ENCODE data around the gene COQ4. TPM values are rescaled to one million over a fixed set of nuclear protein-coding genes. Genes with fewer than 3 reads are reported as not detected.

COQ4 gene
- total RNA-seq, 1 experiment from 2014 or later, result 45.3 TPM

- ChIA-PET POLR2A (interaction anchor here (0.6 to 1.0 kb wide), 12 partner anchors 19 to 180 kb away, joined by 3 to 10 read pairs (median 4); partner anchors contain the start of gene ODF2), CTCF (interaction anchor here (0.5 to 3.2 kb wide), 18 partner anchors 13 to 752 kb away, joined by 3 to 25 read pairs (median 6); partner anchors contain the start of genes CERCAM and SH3GLB2)
- peak within 1 kb of the TSS; percentile 92 for H3K4me3 Mint-ChIP-seq
- TF ChIP-seq USF2 (CRISPR knock-in tag; IDR thresholded peaks at IDR 0.05), result no peak
- TF ChIP-seq ETV6 (CRISPR knock-in tag; IDR thresholded peaks at IDR 0.05), result 0 out of 2 replicates have a peak, but pooled peaks have one; percentile 57
- no peak for TF ChIP-seq ATF2 (CRISPR knock-in tag; IDR thresholded peaks at IDR 0.05; ENCODE audit: borderline replicate concordance, low read depth)
- TF ChIP-seq NFATC4 (CRISPR knock-in tag; IDR thresholded peaks at IDR 0.05), result no peak
- no peak for TF ChIP-seq TCF7 (CRISPR knock-in tag; IDR thresholded peaks at IDR 0.05; ENCODE audit: low read depth)
- TF ChIP-seq MXD4 (CRISPR knock-in tag; IDR thresholded peaks at IDR 0.05; ENCODE audit: borderline replicate concordance), result no peak
- no peak for TF ChIP-seq HMGXB4 (CRISPR knock-in tag; IDR thresholded peaks at IDR 0.05)
- TF ChIP-seq ZNF121 (CRISPR knock-in tag; IDR thresholded peaks at IDR 0.05), result no peak
- no peak for TF ChIP-seq FOXP1 (CRISPR knock-in tag; IDR thresholded peaks at IDR 0.05; ENCODE audit: borderline replicate concordance)
- no peak for TF ChIP-seq ZBTB43 (CRISPR knock-in tag; IDR thresholded peaks at IDR 0.05)
- TF ChIP-seq SMAD4 (CRISPR knock-in tag; IDR thresholded peaks at IDR 0.05), result no peak
- TF ChIP-seq ZNF512 (CRISPR knock-in tag; IDR thresholded peaks at IDR 0.05; ENCODE audit: borderline replicate concordance), result no peak
- no peak for TF ChIP-seq ZNF425 (CRISPR knock-in tag; conservative IDR thresholded peaks at IDR 0.05)
- TF ChIP-seq USF1 (CRISPR knock-in tag; IDR thresholded peaks at IDR 0.05), result peak; percentile 52; the same call in 1 of the 2 replicates
- no peak; the same call in 1 of the 2 replicates for TF ChIP-seq NFYB (CRISPR knock-in tag; conservative IDR thresholded peaks at IDR 0.05; ENCODE audit: low read depth)
- no peak for TF ChIP-seq ZNF219 (CRISPR knock-in tag; IDR thresholded peaks at IDR 0.05; ENCODE audit: borderline replicate concordance)
- no peak for TF ChIP-seq ATF3 (CRISPR knock-in tag; conservative IDR thresholded peaks at IDR 0.05)
- no peak for TF ChIP-seq ZNF532 (CRISPR knock-in tag; IDR thresholded peaks at IDR 0.05; ENCODE audit: borderline replicate concordance)
- no peak for TF ChIP-seq GABPB1 (CRISPR knock-in tag; IDR thresholded peaks at IDR 0.05)
These were observed 46.5 kb upstream of the COQ4 start, which contains the start of gene SWI5 for GRCh38 chr9:128276008-128276573. Gene SWI5 (plus strand): TSS chr9:128276276.

More at GRCh38 chr9:128276008-128276573, 46.5 kb upstream of the COQ4 start, which contains the start of gene SWI5:
- Mint-ChIP-seq H3K4me1 (peaks cover 14% of the 10 kb centered on the region), H3K27me3 (ENCODE audit: low read depth) (no peaks in the 10 kb centered on the region; the same call in 1 of the 2 replicates), H3K9me3 (no peaks in the 10 kb centered on the region), H3K36me3 (peaks cover 12% of the 10 kb centered on the region), H3K27ac (peak within 1 kb of the TSS; percentile 97)
- DNase-seq (ENCODE audit: low spot score) (peak; percentile 100), ATAC-seq (peak; percentile 91)
